Nephron (organoid): ENCODE measurements around the gene JAM3.

Source experiments
- H3K27ac Mint-ChIP-seq, 3 experiments: 2 replicates each; pipeline ENCODE4 v1.8.0; 2020; ENCODE audit warnings: mixed read lengths in 3 of 3, mild to moderate bottlenecking in 2 of 3, moderate library complexity in 1 of 3
- H3K27me3 Mint-ChIP-seq: 2 replicates; pipeline ENCODE4 v1.8.0; 2021; ENCODE audit warnings: low read depth, mild to moderate bottlenecking, moderate library complexity, mixed read lengths
- H3K36me3 Mint-ChIP-seq: 2 replicates; pipeline ENCODE4 v1.8.0; 2020; ENCODE audit warnings: low read depth, mixed read lengths
- H3K4me1 Mint-ChIP-seq: 2 replicates; pipeline ENCODE4 v1.8.0; 2020; ENCODE audit warnings: mixed read lengths
- H3K4me3 Mint-ChIP-seq, 3 experiments: 2 replicates each; pipeline ENCODE4 v1.8.0; 2020; ENCODE audit warnings: mild to moderate bottlenecking in 3 of 3, mixed read lengths in 3 of 3, moderate library complexity in 2 of 3
- H3K9me3 Mint-ChIP-seq: 2 replicates; pipeline ENCODE4 v1.8.0; 2020; ENCODE audit warnings: mixed read lengths
- TF ChIP-seq, protein P1 (sequence below), 3 experiments: fragments of 200-600 bp; sonication (generic); IDR thresholded peaks; one replicate each; pipeline ENCODE4 v1.5.0; 2021; ENCODE audit warnings: antibody characterized with exemption in 3 of 3; ENCODE audit not compliant: unreplicated experiment in 3 of 3

JAM3 gene

DNA sequence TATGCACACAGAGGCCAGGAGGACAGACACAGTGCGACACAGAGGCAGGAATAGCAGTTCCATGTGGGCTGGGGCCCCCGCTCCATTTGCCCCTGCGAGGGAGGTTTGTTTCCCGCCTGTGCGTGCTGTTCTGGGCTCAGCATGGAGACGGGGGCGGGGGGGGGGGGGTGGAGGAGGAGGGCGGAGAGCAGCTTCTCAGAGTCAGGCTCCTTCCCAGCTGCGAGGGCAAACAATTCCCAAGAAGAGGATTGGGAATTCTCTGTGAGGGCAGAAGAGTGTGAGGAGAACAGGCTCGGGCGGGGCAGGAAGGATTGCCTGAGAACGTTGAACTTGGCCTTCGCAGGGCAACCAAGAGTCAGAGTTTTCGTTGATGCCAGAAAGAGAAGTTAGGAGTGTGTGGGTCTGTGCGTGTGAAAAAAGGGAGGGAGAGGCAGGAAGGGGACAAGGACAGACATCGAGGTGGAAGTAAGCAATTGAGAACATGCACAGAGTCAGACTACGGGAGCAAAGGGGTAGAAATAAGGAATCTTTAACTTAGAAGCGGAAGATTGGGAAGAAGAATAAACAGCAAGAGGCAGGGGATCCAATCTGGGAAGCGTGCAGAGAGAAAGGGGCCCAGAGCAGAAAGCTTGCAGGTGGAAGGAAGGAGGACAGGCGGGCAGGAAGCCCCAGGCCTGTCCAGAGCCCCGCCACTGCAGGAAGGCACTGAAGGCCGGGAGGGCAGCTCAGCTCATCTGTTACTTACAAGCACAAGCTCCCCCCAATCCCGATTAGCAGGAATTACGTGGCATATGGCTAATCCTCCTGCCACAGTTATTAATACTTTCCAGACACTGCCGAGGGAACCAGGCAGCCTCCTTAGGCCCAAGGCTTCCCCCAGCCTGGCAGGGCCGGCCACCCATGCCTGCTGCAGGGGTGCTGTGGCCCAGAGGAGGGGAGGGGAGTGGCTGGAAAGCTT is 15.6 kb upstream of the JAM3 start:
- peaks cover 47% of the 10 kb centered on the region for H3K27me3 Mint-ChIP-seq
- no peak overlapping the region for H3K4me3 Mint-ChIP-seq
- H3K27ac Mint-ChIP-seq: no peak overlapping the region
- H3K9me3 Mint-ChIP-seq: no peaks in the 10 kb centered on the region
- H3K36me3 Mint-ChIP-seq: no peaks in the 10 kb centered on the region
- H3K4me1 Mint-ChIP-seq: peaks cover 16% of the 10 kb centered on the region
- TF ChIP-seq, protein P1, sequence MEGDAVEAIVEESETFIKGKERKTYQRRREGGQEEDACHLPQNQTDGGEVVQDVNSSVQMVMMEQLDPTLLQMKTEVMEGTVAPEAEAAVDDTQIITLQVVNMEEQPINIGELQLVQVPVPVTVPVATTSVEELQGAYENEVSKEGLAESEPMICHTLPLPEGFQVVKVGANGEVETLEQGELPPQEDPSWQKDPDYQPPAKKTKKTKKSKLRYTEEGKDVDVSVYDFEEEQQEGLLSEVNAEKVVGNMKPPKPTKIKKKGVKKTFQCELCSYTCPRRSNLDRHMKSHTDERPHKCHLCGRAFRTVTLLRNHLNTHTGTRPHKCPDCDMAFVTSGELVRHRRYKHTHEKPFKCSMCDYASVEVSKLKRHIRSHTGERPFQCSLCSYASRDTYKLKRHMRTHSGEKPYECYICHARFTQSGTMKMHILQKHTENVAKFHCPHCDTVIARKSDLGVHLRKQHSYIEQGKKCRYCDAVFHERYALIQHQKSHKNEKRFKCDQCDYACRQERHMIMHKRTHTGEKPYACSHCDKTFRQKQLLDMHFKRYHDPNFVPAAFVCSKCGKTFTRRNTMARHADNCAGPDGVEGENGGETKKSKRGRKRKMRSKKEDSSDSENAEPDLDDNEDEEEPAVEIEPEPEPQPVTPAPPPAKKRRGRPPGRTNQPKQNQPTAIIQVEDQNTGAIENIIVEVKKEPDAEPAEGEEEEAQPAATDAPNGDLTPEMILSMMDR (IDR thresholded peaks at IDR 0.05; ENCODE audit: unreplicated experiment in 3 of 3): no peak

DNA sequence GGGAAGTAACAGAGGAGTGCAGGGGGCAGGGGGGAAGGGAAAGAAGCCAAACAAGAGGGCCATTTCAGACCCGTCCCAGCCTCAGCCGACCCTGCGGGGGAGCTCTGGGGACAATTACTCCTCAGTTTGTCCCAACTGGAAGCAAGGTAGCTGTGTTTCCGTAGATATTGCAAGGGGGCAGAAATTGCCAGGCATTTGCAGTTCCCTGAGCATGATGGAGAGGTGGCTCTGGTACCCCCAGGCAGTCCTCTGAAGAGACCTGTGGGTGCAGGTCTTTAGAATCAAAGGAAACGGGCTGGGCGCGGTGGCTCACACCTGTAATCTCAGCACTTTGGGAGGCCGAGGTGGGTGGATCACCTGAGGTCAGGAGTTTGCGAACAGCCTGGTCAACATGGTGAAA is 13.8 kb upstream of the JAM3 start:
- TF ChIP-seq, protein P1 (IDR thresholded peaks at IDR 0.05; ENCODE audit: unreplicated experiment in 3 of 3): no peak
- peaks cover 10% of the 10 kb centered on the region for H3K4me1 Mint-ChIP-seq
- H3K27me3 Mint-ChIP-seq: peaks cover 33% of the 10 kb centered on the region
- no peaks in the 10 kb centered on the region for H3K9me3 Mint-ChIP-seq
- H3K27ac Mint-ChIP-seq: no peak overlapping the region
- no peaks in the 10 kb centered on the region for H3K36me3 Mint-ChIP-seq
- no peak overlapping the region for H3K4me3 Mint-ChIP-seq

DNA sequence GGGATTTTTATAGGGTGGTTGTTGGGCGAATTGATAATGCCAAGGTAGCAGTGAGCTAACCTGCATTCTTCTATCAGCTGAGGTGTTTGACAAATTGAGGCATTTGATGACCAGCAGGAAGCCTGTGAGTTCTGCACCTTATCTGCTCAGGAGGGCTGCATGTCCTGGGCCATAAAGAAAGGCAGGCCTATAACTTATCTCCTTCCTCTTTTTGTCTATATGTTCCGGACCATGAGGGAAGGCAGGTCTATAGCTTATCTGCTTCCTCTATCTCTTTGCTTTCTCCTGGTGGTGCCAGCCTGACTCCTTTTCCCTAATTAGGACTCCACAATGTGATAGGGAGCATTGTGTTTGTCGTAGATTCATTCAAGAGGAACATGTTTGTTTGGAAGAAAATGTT is 8.6 kb upstream of the JAM3 start:
- Mint-ChIP-seq H3K4me3 (no peak overlapping the region), H3K36me3 (no peaks in the 10 kb centered on the region), H3K27me3 (peaks cover 34% of the 10 kb centered on the region), H3K27ac (no peak overlapping the region), H3K4me1 (no peaks in the 10 kb centered on the region), H3K9me3 (no peaks in the 10 kb centered on the region)
- TF ChIP-seq, protein P1 (IDR thresholded peaks at IDR 0.05; ENCODE audit: unreplicated experiment in 3 of 3): no peak

DNA sequence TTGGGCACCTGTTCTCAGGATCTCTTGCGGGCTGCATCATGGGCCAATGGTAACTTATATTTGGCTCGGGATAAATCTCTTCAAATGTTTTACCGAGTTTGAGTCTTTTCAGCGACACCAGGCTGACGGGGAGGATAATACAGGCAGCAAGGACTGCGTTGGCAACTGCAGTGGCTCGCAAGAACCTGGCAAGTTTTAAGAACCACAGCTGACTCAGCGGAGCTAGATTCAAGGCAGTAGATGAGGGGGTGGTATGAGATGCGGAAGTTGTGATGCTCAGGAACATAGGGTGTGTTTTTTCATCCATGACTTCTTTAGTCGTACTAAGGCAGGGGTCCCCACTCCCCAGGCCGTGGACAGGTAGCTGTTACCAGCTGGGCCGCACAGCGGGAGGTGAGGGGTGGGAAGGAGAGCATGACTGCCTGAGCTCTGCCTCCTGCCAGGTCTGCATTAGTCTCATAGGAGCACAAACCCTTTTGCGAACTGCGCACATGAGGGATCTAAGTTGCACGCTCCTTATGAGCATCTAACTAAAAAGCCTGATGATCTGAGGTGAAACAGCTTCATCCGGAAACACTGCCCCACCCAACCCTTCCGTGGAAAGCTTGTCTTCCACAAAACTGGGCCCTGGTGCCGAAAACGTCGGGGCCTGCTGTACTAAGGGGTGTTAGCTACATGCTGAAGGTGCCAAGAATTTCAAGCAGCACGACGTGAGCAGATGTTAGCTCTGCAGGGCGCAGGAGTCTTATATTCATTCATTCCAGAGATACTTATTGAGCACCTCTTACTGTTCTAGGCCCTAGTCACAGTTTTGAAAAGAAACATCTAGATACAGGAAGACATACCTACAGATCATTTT is 6.4 kb upstream of the JAM3 start:
- no peaks in the 10 kb centered on the region for H3K36me3 Mint-ChIP-seq
- no peak overlapping the region for H3K27ac Mint-ChIP-seq
- no peak overlapping the region for H3K4me3 Mint-ChIP-seq
- TF ChIP-seq, protein P1 (IDR thresholded peaks at IDR 0.05; ENCODE audit: unreplicated experiment in 3 of 3): no peak
- peaks cover 6% of the 10 kb centered on the region for H3K4me1 Mint-ChIP-seq
- no peaks in the 10 kb centered on the region for H3K9me3 Mint-ChIP-seq
- peaks cover 44% of the 10 kb centered on the region for H3K27me3 Mint-ChIP-seq

DNA sequence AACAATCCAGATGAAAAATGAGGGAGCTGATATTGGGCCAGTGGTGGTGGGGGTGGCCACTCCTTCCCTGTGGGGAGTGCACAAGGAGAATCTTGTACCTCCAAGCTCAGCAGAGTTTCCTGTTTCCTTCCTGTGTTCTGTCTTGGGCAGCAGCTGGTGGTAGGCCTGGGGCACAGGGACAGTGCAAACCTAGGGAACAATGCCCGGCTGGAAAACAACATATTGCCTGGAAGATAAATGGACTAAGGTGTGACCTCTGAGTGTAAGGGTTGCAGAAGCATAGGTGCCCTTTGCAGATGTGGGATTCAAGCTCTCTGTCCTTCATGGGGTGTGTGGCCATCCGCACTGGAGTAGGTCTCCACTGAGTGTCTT is 5.8 kb upstream of the JAM3 start:
- H3K36me3 Mint-ChIP-seq: no peaks in the 10 kb centered on the region
- peaks cover 7% of the 10 kb centered on the region for H3K4me1 Mint-ChIP-seq
- no peak overlapping the region for H3K4me3 Mint-ChIP-seq
- H3K27ac Mint-ChIP-seq: no peak overlapping the region
- H3K9me3 Mint-ChIP-seq: no peaks in the 10 kb centered on the region
- H3K27me3 Mint-ChIP-seq: peaks cover 46% of the 10 kb centered on the region
- TF ChIP-seq, protein P1 (IDR thresholded peaks at IDR 0.05; ENCODE audit: unreplicated experiment in 3 of 3): no peak
